Measurements from ENCODE around the gene CD163. TPM values are rescaled to one million over a fixed set of nuclear protein-coding genes. Genes with fewer than 3 reads are reported as not detected.
A peak's percentile ranks its signal among the peaks of the same experiment; 100 is the strongest.
"Not testable (repeated sequence)": the region's sequence is repeated elsewhere in the genome, so short reads cannot be mapped to it uniquely, and the experiment has no call there.

Gene CD163
- total RNA-seq, 2 donors from 2014 or later, result 14.4 to 25.3 TPM

DNA sequence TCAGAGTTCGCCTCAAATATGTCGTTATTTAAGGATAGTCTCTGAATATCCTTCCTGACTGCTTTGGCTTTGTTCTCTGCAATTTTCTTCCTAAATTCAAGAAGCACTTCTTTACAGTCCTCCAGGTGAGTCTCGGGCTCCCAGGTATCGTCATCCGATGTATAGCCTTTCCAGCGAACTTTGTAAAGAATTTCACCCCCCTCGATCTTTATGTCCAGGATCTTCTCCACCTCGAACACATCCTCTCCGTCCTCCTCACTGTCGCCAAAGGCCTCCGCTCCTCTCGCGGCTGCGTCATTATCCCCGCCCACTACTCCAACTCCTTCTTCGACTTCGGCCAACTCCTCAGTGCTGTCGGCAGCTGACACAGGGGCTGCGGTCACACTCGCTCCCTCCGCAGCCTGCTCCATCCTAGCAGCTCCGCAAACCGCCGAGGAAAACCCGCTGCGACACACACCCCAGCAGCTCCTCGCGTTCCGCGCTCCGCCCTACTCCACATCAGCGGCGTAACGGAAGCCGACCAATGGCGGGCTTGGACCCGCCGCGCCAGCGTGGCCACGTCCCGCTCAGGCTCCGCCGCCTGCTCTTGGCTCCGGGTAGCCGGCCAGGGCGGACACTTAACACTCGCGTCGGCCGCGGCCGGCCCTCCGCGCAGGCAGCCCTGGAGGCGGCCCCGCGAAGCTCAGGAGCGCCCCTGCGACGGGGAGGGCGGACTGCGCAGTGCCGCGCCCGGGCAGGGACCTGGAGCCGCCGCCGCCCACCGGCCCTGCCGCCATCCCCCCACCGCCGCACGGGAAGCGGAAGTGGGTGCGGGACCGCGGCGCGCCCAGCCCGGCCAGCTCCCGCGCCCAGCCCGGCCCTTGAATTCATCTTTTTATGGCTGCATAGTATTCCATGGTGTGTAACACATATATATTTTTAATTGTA is 63.7 kb downstream of the CD163 start:
- Histone ChIP-seq H3K36me3 (no peaks in the 10 kb centered on the region), H3K4me1 (no peaks in the 10 kb centered on the region), H3K9me3 (no peaks in the 10 kb centered on the region), H3K9ac (ENCODE audit: low read depth in 2 of 2, low read length in 2 of 2) (no peak overlapping the region), H3K27ac (no peak overlapping the region), H3K27me3 (no peaks in the 10 kb centered on the region), H3K4me3 (peak overlapping the region; percentile 22)
- peak; percentile 57 for DNase-seq
- TF ChIP-seq, protein P1, sequence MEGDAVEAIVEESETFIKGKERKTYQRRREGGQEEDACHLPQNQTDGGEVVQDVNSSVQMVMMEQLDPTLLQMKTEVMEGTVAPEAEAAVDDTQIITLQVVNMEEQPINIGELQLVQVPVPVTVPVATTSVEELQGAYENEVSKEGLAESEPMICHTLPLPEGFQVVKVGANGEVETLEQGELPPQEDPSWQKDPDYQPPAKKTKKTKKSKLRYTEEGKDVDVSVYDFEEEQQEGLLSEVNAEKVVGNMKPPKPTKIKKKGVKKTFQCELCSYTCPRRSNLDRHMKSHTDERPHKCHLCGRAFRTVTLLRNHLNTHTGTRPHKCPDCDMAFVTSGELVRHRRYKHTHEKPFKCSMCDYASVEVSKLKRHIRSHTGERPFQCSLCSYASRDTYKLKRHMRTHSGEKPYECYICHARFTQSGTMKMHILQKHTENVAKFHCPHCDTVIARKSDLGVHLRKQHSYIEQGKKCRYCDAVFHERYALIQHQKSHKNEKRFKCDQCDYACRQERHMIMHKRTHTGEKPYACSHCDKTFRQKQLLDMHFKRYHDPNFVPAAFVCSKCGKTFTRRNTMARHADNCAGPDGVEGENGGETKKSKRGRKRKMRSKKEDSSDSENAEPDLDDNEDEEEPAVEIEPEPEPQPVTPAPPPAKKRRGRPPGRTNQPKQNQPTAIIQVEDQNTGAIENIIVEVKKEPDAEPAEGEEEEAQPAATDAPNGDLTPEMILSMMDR (IDR thresholded peaks at IDR 0.05), result no peak
- intact Hi-C loops (cut with DNase I), result no loop called here

DNA sequence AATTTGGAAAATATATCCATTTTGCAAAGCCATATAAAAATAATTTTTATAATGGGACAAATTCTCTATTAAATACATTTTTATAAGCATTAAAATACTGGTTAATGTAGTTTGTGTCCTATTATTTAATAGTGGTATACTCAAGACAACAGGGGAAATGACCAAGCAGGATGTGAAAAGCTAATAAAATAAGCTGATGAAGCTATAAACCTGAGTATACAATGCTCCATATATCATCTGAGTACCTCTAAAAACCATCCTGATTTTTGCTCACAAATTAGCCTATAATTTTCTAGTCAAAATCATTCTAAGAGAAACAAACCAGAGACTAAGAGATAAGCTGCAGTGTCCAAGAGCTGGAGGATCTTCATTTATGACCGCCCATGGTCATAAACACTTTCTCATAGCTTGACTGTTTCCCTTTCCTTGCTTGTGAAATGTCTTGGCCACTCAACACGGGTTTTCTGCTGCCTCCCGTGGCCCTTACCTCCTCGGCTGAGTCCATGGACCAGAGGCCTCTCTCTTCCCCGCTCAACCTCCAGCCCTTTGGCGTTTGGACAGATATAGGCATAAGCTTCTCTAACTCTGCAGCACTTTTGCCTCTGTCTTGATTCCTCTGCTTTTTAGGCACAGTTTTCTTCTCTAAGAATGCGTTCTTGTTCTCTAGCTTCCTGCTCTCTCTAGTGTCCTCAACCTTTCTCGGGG is 65.1 kb downstream of the CD163 start:
- DNase-seq; H3K27ac ChIP-seq; H3K36me3 ChIP-seq; H3K27me3 ChIP-seq; H3K9ac ChIP-seq (ENCODE audit: low read depth in 2 of 2, low read length in 2 of 2); intact Hi-C loops (cut with DNase I); H3K4me1 ChIP-seq; H3K4me3 ChIP-seq; H3K9me3 ChIP-seq: not testable (repeated sequence)

DNA sequence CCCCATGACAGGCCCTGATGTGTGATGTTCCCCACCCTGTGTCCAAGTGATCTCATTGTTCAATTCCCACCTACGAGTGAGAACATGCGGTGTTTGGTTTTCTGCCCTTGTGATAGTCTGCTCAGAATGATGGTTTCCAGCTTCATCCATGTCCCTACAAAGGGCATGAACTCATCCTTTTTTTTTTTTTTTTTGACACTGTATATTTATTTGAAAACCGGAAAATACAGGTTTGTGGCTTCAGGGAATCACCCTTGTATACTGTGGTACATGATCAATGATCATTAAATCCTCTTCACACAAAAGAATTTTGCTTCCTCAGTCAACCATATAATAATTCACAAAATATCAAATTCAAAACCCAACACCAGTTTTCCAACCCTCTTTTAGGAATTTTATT is 66.1 kb downstream of the CD163 start:
- H3K4me3 ChIP-seq; H3K27me3 ChIP-seq; H3K27ac ChIP-seq; H3K9me3 ChIP-seq; intact Hi-C loops (cut with DNase I); H3K36me3 ChIP-seq; H3K9ac ChIP-seq (ENCODE audit: low read depth in 2 of 2, low read length in 2 of 2); DNase-seq; H3K4me1 ChIP-seq: not testable (repeated sequence)

DNA sequence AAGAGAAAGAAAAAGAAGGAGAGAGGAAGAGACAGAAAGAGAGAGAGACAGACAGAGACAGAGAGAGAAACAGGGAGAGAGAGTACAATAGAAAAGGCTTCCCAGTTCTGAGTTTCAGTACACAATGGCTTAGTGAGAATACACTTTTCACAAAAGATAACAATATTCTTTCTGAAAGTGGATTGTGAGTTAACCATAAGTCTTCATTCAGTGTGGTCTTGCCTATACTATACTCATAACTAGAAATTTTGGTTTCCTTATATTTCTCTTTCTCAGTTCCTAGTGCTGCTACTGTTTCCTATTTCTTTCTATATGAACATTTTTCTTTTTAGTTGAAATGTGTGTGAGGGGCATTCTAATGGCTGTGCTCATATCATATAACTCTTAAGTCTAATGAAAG is 68.9 kb downstream of the CD163 start:
- DNase-seq, result no peak
- TF ChIP-seq, protein P1 (IDR thresholded peaks at IDR 0.05), result no peak
- Histone ChIP-seq H3K9ac (ENCODE audit: low read depth in 2 of 2, low read length in 2 of 2) (no peak overlapping the region), H3K27ac (no peak overlapping the region), H3K36me3 (no peaks in the 10 kb centered on the region), H3K4me3 (no peak overlapping the region), H3K9me3 (no peaks in the 10 kb centered on the region), H3K27me3 (no peaks in the 10 kb centered on the region), H3K4me1 (no peaks in the 10 kb centered on the region)
- intact Hi-C loops (cut with DNase I), result no loop called here

DNA sequence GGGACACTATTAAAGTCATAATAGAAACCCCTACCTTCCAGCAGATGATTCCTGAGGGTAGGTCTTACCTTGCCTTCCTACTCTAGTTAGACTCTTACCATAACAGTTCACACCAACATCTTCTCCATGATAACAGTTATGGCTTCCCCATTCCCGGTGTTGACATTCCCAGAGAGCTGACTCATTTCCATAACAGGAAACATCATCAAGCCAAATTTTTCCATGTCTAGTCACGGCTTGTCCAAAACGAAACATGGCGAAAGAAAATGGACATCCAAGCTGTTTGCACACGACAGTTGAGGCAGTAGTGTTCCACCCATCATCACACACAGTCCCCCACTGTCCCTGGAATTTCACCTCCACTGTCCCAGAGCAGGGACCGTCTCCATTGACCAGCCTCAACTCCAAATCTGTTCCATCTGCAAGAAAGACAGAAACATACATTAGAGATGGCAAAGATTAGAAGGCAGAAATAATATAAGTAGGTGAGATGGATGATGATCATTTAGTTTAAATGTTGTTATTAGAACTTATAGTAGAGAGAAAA is 70.2 kb downstream of the CD163 start:
- no peaks in the 10 kb centered on the region for H3K4me1 ChIP-seq
- H3K27ac ChIP-seq, result no peak overlapping the region
- H3K27me3 ChIP-seq, result no peaks in the 10 kb centered on the region
- intact Hi-C loops (cut with DNase I), result no loop called here
- DNase-seq, result no peak
- TF ChIP-seq, protein P1 (IDR thresholded peaks at IDR 0.05), result no peak
- H3K9me3 ChIP-seq, result no peaks in the 10 kb centered on the region
- no peak overlapping the region for H3K9ac ChIP-seq (ENCODE audit: low read depth in 2 of 2, low read length in 2 of 2)
- H3K36me3 ChIP-seq, result no peaks in the 10 kb centered on the region
- H3K4me3 ChIP-seq, result no peak overlapping the region

DNA sequence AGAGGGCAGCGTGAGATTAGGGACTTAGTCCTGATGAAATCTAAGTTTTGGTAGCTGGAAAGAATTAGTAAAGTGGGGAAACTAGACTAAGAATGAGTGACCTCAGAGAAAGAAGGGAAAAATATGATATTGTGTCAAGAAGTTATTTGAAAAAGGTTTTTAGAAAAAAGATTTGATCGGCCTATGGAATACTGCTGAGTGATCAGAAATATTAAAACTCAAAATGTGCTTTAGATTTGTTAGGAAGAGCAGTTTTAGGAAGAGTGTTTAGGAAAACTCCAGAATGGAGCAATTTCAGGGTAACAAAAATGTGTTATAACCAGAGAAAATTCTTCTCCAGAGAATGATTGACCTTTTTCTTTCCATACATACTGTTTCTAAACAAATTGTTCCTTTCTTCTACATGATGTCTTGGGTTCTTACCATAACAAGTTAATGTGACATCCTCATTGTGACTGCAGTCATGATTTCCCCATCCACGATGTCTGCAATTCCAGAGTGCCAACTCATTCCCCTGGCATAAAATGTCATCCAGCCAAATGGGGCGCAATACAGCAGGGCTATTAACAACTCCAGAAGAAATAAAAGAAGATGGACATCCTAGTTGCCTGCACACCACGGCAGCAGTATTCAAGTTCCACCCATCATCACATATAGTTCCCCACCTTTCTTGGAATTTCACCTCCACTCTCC is 71.4 kb downstream of the CD163 start:
- no peaks in the 10 kb centered on the region for H3K9me3 ChIP-seq
- H3K27me3 ChIP-seq, result no peaks in the 10 kb centered on the region
- H3K27ac ChIP-seq, result no peak overlapping the region
- intact Hi-C loops (cut with DNase I), result no loop called here
- H3K4me1 ChIP-seq, result no peaks in the 10 kb centered on the region
- no peaks in the 10 kb centered on the region for H3K36me3 ChIP-seq
- TF ChIP-seq, protein P1 (IDR thresholded peaks at IDR 0.05), result no peak
- H3K9ac ChIP-seq (ENCODE audit: low read depth in 2 of 2, low read length in 2 of 2), result no peak overlapping the region
- DNase-seq, result no peak
- H3K4me3 ChIP-seq, result no peak overlapping the region
